HEK293 (cell line): ENCODE data around the gene GCNA.

Source experiments
- ATF2 ChIP-seq: fragments of 450-650 bp; formaldehyde crosslinking; IDR thresholded peaks from 2 replicates; pipeline ENCODE4 v1.5.1; 2016; ENCODE audit warnings: missing biosample characterization, missing genetic modification characterization, low read depth
- ELK4 ChIP-seq: IDR thresholded peaks from 2 replicates; pipeline ENCODE4 v1.6.1; 2011; ENCODE audit warnings: mild to moderate bottlenecking, low read depth, low read length, borderline replicate concordance
- MYNN ChIP-seq: fragments of 450-650 bp; formaldehyde crosslinking; IDR thresholded peaks from 2 replicates; pipeline ENCODE4 v1.5.1; 2016; ENCODE audit warnings: missing biosample characterization, missing genetic modification characterization, borderline replicate concordance
- OSR2 ChIP-seq: fragments of 450-650 bp; formaldehyde crosslinking; IDR thresholded peaks from 2 replicates; pipeline ENCODE4 v1.5.1; 2016; ENCODE audit warnings: missing biosample characterization, missing genetic modification characterization
- PRDM1 ChIP-seq: fragments of 450-650 bp; formaldehyde crosslinking; IDR thresholded peaks from 2 replicates; pipeline ENCODE4; 2016; ENCODE audit warnings: missing biosample characterization, missing genetic modification characterization
- TRIM28 ChIP-seq: IDR thresholded peaks from 2 replicates; pipeline ENCODE4 v1.6.1; 2011; ENCODE audit warnings: low read length, control low read depth, borderline replicate concordance
- ZBTB21 ChIP-seq: fragments of 450-650 bp; formaldehyde crosslinking; IDR thresholded peaks from 2 replicates; pipeline ENCODE4 v1.5.1; 2017; ENCODE audit warnings: missing biosample characterization, missing genetic modification characterization
- ZNF112 ChIP-seq: fragments of 450-650 bp; formaldehyde crosslinking; IDR thresholded peaks from 2 replicates; pipeline ENCODE4 v1.5.0; 2017; ENCODE audit warnings: missing biosample characterization, missing genetic modification characterization
- ZNF121 ChIP-seq: fragments of 450-650 bp; formaldehyde crosslinking; IDR thresholded peaks from 2 replicates; pipeline ENCODE4 v1.5.1; 2016; ENCODE audit warnings: missing biosample characterization, missing genetic modification characterization
- ZNF133 ChIP-seq: fragments of 450-650 bp; formaldehyde crosslinking; IDR thresholded peaks from 2 replicates; pipeline ENCODE4 v1.5.1; 2016; ENCODE audit warnings: missing biosample characterization, missing genetic modification characterization
- ZNF138 ChIP-seq: fragments of 450-650 bp; formaldehyde crosslinking; IDR thresholded peaks from 2 replicates; pipeline ENCODE4 v1.5.1; 2016; ENCODE audit warnings: missing biosample characterization, missing genetic modification characterization, borderline replicate concordance
- ZNF140 ChIP-seq: fragments of 450-650 bp; formaldehyde crosslinking; IDR thresholded peaks from 2 replicates; pipeline ENCODE4 v1.5.1; 2016; ENCODE audit warnings: missing biosample characterization, missing genetic modification characterization
- ZNF362 ChIP-seq: fragments of 450-650 bp; formaldehyde crosslinking; IDR thresholded peaks from 2 replicates; pipeline ENCODE4 v1.5.1; 2016; ENCODE audit warnings: missing biosample characterization, missing genetic modification characterization
- ZNF544 ChIP-seq: fragments of 450-650 bp; formaldehyde crosslinking; IDR thresholded peaks from 2 replicates; pipeline ENCODE4 v1.5.0; 2017; ENCODE audit warnings: missing biosample characterization, missing genetic modification characterization
- ZNF548 ChIP-seq: fragments of 450-650 bp; formaldehyde crosslinking; IDR thresholded peaks from 2 replicates; pipeline ENCODE4 v1.5.1; 2016; ENCODE audit warnings: missing biosample characterization, missing genetic modification characterization
- ZNF561 ChIP-seq: fragments of 450-650 bp; IDR thresholded peaks from 2 replicates; pipeline ENCODE4 v1.5.1; 2018; ENCODE audit warnings: missing biosample characterization, missing genetic modification characterization, borderline replicate concordance
- ZNF600 ChIP-seq: fragments of 450-650 bp; formaldehyde crosslinking; IDR thresholded peaks from 2 replicates; pipeline ENCODE4 v1.5.1; 2016; ENCODE audit warnings: missing biosample characterization, missing genetic modification characterization
- ZNF654 ChIP-seq: fragments of 450-650 bp; formaldehyde crosslinking; IDR thresholded peaks from 2 replicates; pipeline ENCODE4 v1.5.1; 2016; ENCODE audit warnings: low read depth, missing biosample characterization, missing genetic modification characterization
- ZSCAN5A ChIP-seq: fragments of 450-650 bp; formaldehyde crosslinking; IDR thresholded peaks from 2 replicates; pipeline ENCODE4 v1.5.1; 2016; ENCODE audit warnings: missing biosample characterization, missing genetic modification characterization
- TF ChIP-seq, protein P1 (sequence below): fragments of 450-650 bp; formaldehyde crosslinking; IDR thresholded peaks from 2 replicates; pipeline ENCODE4 v1.5.1; 2016; ENCODE audit warnings: missing biosample characterization, missing genetic modification characterization
- TF ChIP-seq, protein P2 (sequence below): fragments of 450-650 bp; formaldehyde crosslinking; IDR thresholded peaks from 2 replicates; pipeline ENCODE4 v1.5.1; 2016; ENCODE audit warnings: missing biosample characterization, missing genetic modification characterization

Gene GCNA

DNA sequence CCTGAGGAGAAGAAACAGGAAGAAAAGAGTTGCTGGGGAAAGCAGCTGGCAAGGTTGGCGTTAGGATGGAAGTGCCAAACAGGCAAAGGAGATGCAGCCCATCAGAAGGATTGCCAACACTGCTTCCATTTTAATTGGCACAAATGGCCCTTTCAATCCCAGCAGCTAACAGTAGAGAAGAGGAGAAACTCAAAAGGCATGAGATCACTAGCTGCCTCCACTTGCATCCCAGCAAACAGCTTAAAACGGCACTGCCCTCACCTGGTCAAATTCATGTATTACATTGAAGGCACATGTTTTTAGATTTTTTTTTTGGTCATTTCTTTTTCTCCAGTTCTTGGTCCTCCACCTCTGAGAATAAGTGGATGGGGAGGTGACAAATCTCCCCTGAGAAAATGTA, 74.2 kb downstream of the GCNA start (continued):
- TF ChIP-seq, protein P1, sequence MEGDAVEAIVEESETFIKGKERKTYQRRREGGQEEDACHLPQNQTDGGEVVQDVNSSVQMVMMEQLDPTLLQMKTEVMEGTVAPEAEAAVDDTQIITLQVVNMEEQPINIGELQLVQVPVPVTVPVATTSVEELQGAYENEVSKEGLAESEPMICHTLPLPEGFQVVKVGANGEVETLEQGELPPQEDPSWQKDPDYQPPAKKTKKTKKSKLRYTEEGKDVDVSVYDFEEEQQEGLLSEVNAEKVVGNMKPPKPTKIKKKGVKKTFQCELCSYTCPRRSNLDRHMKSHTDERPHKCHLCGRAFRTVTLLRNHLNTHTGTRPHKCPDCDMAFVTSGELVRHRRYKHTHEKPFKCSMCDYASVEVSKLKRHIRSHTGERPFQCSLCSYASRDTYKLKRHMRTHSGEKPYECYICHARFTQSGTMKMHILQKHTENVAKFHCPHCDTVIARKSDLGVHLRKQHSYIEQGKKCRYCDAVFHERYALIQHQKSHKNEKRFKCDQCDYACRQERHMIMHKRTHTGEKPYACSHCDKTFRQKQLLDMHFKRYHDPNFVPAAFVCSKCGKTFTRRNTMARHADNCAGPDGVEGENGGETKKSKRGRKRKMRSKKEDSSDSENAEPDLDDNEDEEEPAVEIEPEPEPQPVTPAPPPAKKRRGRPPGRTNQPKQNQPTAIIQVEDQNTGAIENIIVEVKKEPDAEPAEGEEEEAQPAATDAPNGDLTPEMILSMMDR (tag by site-specific recombination), result peak; percentile 50; the same call in 1 of the 2 replicates
- TF ChIP-seq, protein P2, sequence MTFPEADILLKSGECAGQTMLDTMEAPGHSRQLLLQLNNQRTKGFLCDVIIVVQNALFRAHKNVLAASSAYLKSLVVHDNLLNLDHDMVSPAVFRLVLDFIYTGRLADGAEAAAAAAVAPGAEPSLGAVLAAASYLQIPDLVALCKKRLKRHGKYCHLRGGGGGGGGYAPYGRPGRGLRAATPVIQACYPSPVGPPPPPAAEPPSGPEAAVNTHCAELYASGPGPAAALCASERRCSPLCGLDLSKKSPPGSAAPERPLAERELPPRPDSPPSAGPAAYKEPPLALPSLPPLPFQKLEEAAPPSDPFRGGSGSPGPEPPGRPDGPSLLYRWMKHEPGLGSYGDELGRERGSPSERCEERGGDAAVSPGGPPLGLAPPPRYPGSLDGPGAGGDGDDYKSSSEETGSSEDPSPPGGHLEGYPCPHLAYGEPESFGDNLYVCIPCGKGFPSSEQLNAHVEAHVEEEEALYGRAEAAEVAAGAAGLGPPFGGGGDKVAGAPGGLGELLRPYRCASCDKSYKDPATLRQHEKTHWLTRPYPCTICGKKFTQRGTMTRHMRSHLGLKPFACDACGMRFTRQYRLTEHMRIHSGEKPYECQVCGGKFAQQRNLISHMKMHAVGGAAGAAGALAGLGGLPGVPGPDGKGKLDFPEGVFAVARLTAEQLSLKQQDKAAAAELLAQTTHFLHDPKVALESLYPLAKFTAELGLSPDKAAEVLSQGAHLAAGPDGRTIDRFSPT (tag by site-specific recombination), result no peak
- TF ChIP-seq OSR2 (tag by site-specific recombination), result no peak
- peak; percentile 76 for TF ChIP-seq ZNF362 (tag by site-specific recombination)
- no peak for TF ChIP-seq PRDM1 (tag by site-specific recombination)
- TF ChIP-seq TRIM28, result peak; percentile 29; the same call in 1 of the 2 replicates
- TF ChIP-seq ZNF133 (tag by site-specific recombination), result no peak
- no peak for TF ChIP-seq ZNF548 (tag by site-specific recombination)
- TF ChIP-seq MYNN (tag by site-specific recombination), result no peak
- no peak for TF ChIP-seq ZNF600 (tag by site-specific recombination)
- no peak for TF ChIP-seq ZNF140 (tag by site-specific recombination)
- no peak for TF ChIP-seq ELK4
- no peak for TF ChIP-seq ZBTB21 (tag by site-specific recombination)
- no peak for TF ChIP-seq ZNF121 (tag by site-specific recombination)
- no peak for TF ChIP-seq ZNF138 (tag by site-specific recombination)
- TF ChIP-seq ZNF654 (tag by site-specific recombination), result peak; percentile 89
- TF ChIP-seq ZNF544, result no peak
- no peak for TF ChIP-seq ZNF112 (tag by site-specific recombination)
- TF ChIP-seq ATF2 (tag by site-specific recombination), result no peak
- no peak for TF ChIP-seq ZNF561 (tag by site-specific recombination)
- TF ChIP-seq ZSCAN5A (tag by site-specific recombination), result no peak
